Mesenchymal stem cell (in vitro differentiated cells and primary cell): Measurements from ENCODE around the gene CES1.

Source experiments
- DNase-seq: peaks from one replicate; pipeline ENCODE4 v3.0.0-alpha.2; 2013
- H2AFZ ChIP-seq: one replicate; pipeline ENCODE4 v1.6.1; 2013; ENCODE audit warnings: low read depth, mild to moderate bottlenecking, control low read depth, inconsistent platforms, low read length, moderate library complexity
- H2AK5ac ChIP-seq: 2 replicates; pipeline ENCODE4 v1.6.1; 2013; ENCODE audit warnings: low read length, moderate library complexity, mild to moderate bottlenecking, inconsistent platforms; ENCODE audit not compliant: severe bottlenecking
- H2BK120ac ChIP-seq: one replicate; pipeline ENCODE4 v1.6.1; 2013; ENCODE audit warnings: low read depth, mild to moderate bottlenecking, inconsistent platforms, low read length, moderate library complexity
- H2BK12ac ChIP-seq, 2 experiments: one replicate each; pipeline ENCODE4 v1.6.1; 2013; ENCODE audit warnings: inconsistent platforms in 2 of 2, low read length in 2 of 2, mild to moderate bottlenecking in 2 of 2, moderate library complexity in 2 of 2, control low read depth in 1 of 2
- H2BK15ac ChIP-seq: one replicate; pipeline ENCODE4 v1.6.1; 2013; ENCODE audit warnings: mild to moderate bottlenecking, low read depth, inconsistent platforms; ENCODE audit not compliant: poor library complexity, severe bottlenecking
- H2BK5ac ChIP-seq: 2 replicates; pipeline ENCODE4 v1.6.1; 2013; ENCODE audit warnings: low read depth, mild to moderate bottlenecking, low read length, control low read depth, inconsistent platforms; ENCODE audit not compliant: poor library complexity, severe bottlenecking
- H3K14ac ChIP-seq, 2 experiments: one replicate each; pipeline ENCODE4 v1.6.1; 2013; ENCODE audit warnings: inconsistent platforms in 2 of 2, low read length in 2 of 2, control low read depth in 1 of 2, mild to moderate bottlenecking in 1 of 2, moderate library complexity in 1 of 2
- H3K18ac ChIP-seq, 2 experiments: one replicate each; pipeline ENCODE4 v1.6.1; 2013; ENCODE audit warnings: inconsistent platforms in 2 of 2, low read length in 2 of 2, control low read depth in 1 of 2, low read depth in 1 of 2, mild to moderate bottlenecking in 1 of 2
- H3K23ac ChIP-seq, 2 experiments: one replicate each; pipeline ENCODE4 v1.6.1; 2013; ENCODE audit warnings: inconsistent platforms in 2 of 2, low read length in 2 of 2, mild to moderate bottlenecking in 2 of 2, moderate library complexity in 2 of 2, control low read depth in 1 of 2
- H3K27ac ChIP-seq: 2 replicates; pipeline ENCODE4 v1.5.1; 2013; ENCODE audit warnings: mild to moderate bottlenecking, moderate library complexity, low read length, control low read depth, inconsistent platforms; ENCODE audit not compliant: poor library complexity, severe bottlenecking
- H3K27me3 ChIP-seq, 2 experiments: 2 replicates each; pipeline versions ENCODE4 v1.6.1 to v1.7.0; 2013; ENCODE audit warnings: low read length in 2 of 2, mild to moderate bottlenecking in 2 of 2, moderate library complexity in 2 of 2, control low read depth in 1 of 2, inconsistent platforms in 1 of 2; ENCODE audit not compliant: control insufficient read depth in 1 of 2, insufficient read depth in 1 of 2
- H3K36me3 ChIP-seq, 2 experiments: 2 replicates each; pipeline versions ENCODE4 v1.6.1 to v1.7.0; 2013; ENCODE audit warnings: low read length in 2 of 2, control low read depth in 1 of 2, inconsistent platforms in 1 of 2, low read depth in 1 of 2, mild to moderate bottlenecking in 1 of 2; ENCODE audit not compliant: insufficient read depth in 2 of 2, control insufficient read depth in 1 of 2
- H3K4ac ChIP-seq, 2 experiments: one replicate each; pipeline ENCODE4 v1.6.1; 2013; ENCODE audit warnings: inconsistent platforms in 2 of 2, low read length in 2 of 2, mild to moderate bottlenecking in 2 of 2, moderate library complexity in 2 of 2, control low read depth in 1 of 2, low read depth in 1 of 2
- H3K4me1 ChIP-seq: 2 replicates; pipeline ENCODE4 v1.6.1; 2013; ENCODE audit warnings: low read depth, low read length, control low read depth; ENCODE audit not compliant: control insufficient read depth, insufficient read depth
- H3K4me2 ChIP-seq: 2 replicates; pipeline ENCODE4 v1.6.1; 2013; ENCODE audit warnings: low read length, mild to moderate bottlenecking, inconsistent platforms; ENCODE audit not compliant: poor library complexity, severe bottlenecking
- H3K4me3 ChIP-seq, 2 experiments: 2 replicates each; pipeline versions ENCODE4 v1.5.1 to v1.7.0; 2013; ENCODE audit warnings: low read length in 2 of 2, mild to moderate bottlenecking in 2 of 2, control low read depth in 1 of 2, low read depth in 1 of 2; ENCODE audit not compliant: insufficient read depth in 1 of 2
- H3K79me1 ChIP-seq: replicated peaks from 2 replicates; pipeline ENCODE4 v1.6.1; 2013; ENCODE audit warnings: mild to moderate bottlenecking, control low read depth, low read length, inconsistent platforms; ENCODE audit not compliant: poor library complexity, severe bottlenecking
- H3K9ac ChIP-seq: 2 replicates; pipeline ENCODE4 v1.7.0; 2013; ENCODE audit warnings: mild to moderate bottlenecking, low read length, moderate library complexity
- H3K9me3 ChIP-seq: 2 replicates; pipeline ENCODE4 v1.7.0; 2013; ENCODE audit warnings: mild to moderate bottlenecking, low read length; ENCODE audit not compliant: control insufficient read depth
- H4K8ac ChIP-seq: one replicate; pipeline ENCODE4 v1.6.1; 2013; ENCODE audit warnings: inconsistent platforms, mild to moderate bottlenecking, low read length, moderate library complexity
- H4K91ac ChIP-seq: one replicate; pipeline ENCODE4 v1.6.1; 2013; ENCODE audit warnings: mild to moderate bottlenecking, low read length, inconsistent platforms
- WGBS: methylation state at CpG from one replicate; pipeline ENCODE4 v1.1.7; 2013; ENCODE audit warnings: mixed read lengths; 5-methylcytosine and 5-hydroxymethylcytosine counted together

CES1 gene

GRCh38 chr16:55849536-55849935, 16.6 kb upstream of the CES1 start:
- H3K36me3 ChIP-seq, result no peaks in the 10 kb centered on the region
- no peak overlapping the region for H4K8ac ChIP-seq
- no peak overlapping the region for H3K27ac ChIP-seq
- no peak overlapping the region for H3K23ac ChIP-seq
- no peak overlapping the region for H3K9ac ChIP-seq
- H2BK12ac ChIP-seq, result no peak overlapping the region
- no peaks in the 10 kb centered on the region for H3K79me1 ChIP-seq
- H3K4me3 ChIP-seq, result no peak overlapping the region
- WGBS, result 78% methylated on average over 13 of the region's 13 CpGs
- H3K9me3 ChIP-seq, result no peaks in the 10 kb centered on the region
- H3K4ac ChIP-seq, result no peak overlapping the region
- no peak overlapping the region for H3K18ac ChIP-seq
- H3K4me1 ChIP-seq, result no peaks in the 10 kb centered on the region
- no peak overlapping the region for H4K91ac ChIP-seq
- H2BK5ac ChIP-seq, result no peak overlapping the region
- DNase-seq, result no peak
- H2AFZ ChIP-seq, result no peak overlapping the region
- H2BK15ac ChIP-seq, result no peak overlapping the region
- H3K4me2 ChIP-seq, result no peak overlapping the region
- H2BK120ac ChIP-seq, result no peak overlapping the region
- H3K27me3 ChIP-seq, result peaks cover 4 to 24% of the 10 kb centered on the region in 2 experiments
- no peak overlapping the region for H2AK5ac ChIP-seq
- H3K14ac ChIP-seq, result no peak overlapping the region

DNA sequence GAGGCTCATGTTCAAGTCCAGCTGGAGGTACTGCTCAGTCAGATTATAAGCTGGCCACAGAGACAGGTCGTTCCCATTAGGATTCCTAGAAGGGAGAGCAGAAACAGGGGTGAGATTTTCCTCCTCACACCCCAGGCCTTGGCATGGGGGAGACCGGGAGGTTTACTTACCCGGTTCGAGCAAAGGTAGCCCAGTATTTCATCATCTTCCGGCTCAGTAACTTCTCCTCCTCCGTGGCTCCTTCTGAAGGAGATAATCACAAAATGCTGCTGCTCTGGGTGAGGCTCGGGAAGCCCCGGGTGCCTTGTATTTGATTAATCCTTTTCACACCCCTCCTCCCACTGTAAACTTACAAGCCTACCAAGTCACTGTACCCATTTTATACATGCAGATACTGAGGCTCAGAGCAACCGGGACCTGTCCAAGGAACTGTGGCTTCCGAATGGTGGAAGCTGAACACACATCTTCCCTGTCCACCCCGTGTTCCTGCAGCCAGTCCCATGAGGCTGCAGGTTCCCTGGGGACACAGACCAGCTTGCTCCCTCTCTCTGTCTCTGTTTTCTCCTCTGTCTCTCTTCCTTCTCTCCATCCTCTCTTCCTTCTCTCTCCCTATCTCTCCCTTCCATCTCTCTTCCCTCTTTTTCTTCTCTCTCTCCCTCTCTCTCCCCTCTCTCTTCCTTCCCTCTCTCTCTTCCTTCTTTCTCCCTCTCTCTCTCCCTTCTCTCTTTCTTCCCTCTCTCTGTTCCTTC, 13.9 kb upstream of the CES1 start:
- no peak for DNase-seq
- Histone ChIP-seq H2BK15ac (no peak overlapping the region), H3K18ac (no peak overlapping the region), H2AK5ac (no peak overlapping the region), H3K27me3 (peaks cover 4 to 28% of the 10 kb centered on the region in 2 experiments), H3K36me3 (no peaks in the 10 kb centered on the region), H2AFZ (no peak overlapping the region), H3K23ac (no peak overlapping the region), H3K27ac (no peak overlapping the region), H2BK12ac (no peak overlapping the region), H2BK120ac (no peak overlapping the region), H3K9me3 (no peaks in the 10 kb centered on the region), H3K14ac (no peak overlapping the region), H3K4ac (no peak overlapping the region), H3K79me1 (no peaks in the 10 kb centered on the region), H3K4me3 (no peak overlapping the region), H4K8ac (no peak overlapping the region), H4K91ac (no peak overlapping the region), H3K4me2 (no peak overlapping the region), H2BK5ac (no peak overlapping the region), H3K4me1 (no peaks in the 10 kb centered on the region), H3K9ac (peak overlapping the region; percentile 5)
- WGBS, result 50% methylated on average over 11 of the region's 11 CpGs

DNA sequence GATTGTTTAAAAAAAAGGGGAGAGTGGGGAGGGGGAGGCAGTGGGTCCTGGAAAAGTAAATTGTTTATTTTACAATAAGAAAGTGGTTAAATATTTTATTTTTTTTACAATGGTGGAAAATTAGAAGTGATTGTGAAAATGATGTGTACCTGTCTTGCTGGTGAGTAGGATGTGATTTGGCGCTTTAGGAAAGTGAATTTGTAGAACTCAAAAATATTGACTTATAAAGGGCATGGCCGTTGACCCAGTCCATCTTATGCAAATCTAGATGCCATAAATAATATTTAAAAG, 10.2 kb upstream of the CES1 start:
- H3K18ac ChIP-seq, result no peak overlapping the region
- no peak overlapping the region for H2BK12ac ChIP-seq
- H2BK120ac ChIP-seq, result no peak overlapping the region
- no peak overlapping the region for H2AK5ac ChIP-seq
- H2BK15ac ChIP-seq, result no peak overlapping the region
- H3K4me2 ChIP-seq, result no peak overlapping the region
- no peak overlapping the region for H2BK5ac ChIP-seq
- no peaks in the 10 kb centered on the region for H3K36me3 ChIP-seq
- 100% methylated on average over 1 of the region's 2 CpGs for WGBS
- H3K79me1 ChIP-seq, result no peaks in the 10 kb centered on the region
- no peak overlapping the region for H3K9ac ChIP-seq
- H2AFZ ChIP-seq, result no peak overlapping the region
- no peak overlapping the region for H3K4me3 ChIP-seq
- H3K27me3 ChIP-seq, result peaks cover 4 to 20% of the 10 kb centered on the region in 2 experiments
- no peak overlapping the region for H4K8ac ChIP-seq
- H3K9me3 ChIP-seq, result no peaks in the 10 kb centered on the region
- no peak overlapping the region for H3K4ac ChIP-seq
- no peak overlapping the region for H3K27ac ChIP-seq
- no peak overlapping the region for H3K23ac ChIP-seq
- no peaks in the 10 kb centered on the region for H3K4me1 ChIP-seq
- H4K91ac ChIP-seq, result no peak overlapping the region
- no peak for DNase-seq
- no peak overlapping the region for H3K14ac ChIP-seq

DNA sequence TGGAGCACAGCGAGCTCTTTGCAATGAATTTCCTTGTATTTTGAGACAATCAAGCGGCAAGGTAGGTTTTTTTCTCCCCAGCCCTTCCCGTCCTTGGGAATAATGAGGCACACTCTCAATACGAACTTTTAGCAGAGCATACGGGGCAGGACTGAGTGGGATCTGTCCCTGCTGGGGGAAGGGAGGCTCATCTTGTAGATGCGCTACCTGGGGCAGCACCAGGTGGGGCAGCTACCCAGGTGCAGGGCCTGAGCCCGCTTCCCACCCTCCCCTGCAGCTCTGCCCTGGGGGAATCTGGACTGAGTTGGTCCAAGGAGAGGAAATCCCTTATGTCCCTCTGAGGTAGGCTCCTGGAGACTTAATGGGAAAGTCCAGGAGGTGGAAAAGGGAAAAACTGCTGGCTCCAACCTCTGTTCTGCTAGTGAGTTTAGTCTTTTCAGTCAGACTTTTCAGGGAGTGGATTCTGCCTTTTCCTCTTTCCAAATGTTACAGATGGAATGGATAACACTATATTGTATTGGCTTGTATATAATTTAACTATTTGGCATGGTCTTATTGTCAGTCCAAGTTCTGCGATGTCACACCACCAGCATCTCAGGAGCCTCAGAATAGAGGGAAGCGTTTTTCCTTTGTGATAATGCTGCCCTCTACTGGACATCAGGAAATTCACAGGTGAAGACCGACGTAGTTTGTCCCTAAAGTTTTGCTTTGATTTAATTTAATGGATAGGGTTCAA, 9.6 kb upstream of the CES1 start:
- H2BK120ac ChIP-seq, result no peak overlapping the region
- no peak overlapping the region for H3K14ac ChIP-seq
- H3K4me3 ChIP-seq, result no peak overlapping the region
- 46% methylated on average over 11 of the region's 11 CpGs for WGBS
- H4K8ac ChIP-seq, result no peak overlapping the region
- no peak overlapping the region for H3K4me2 ChIP-seq
- peak; percentile 45 for DNase-seq
- H3K4me1 ChIP-seq, result no peaks in the 10 kb centered on the region
- no peak overlapping the region for H3K23ac ChIP-seq
- no peaks in the 10 kb centered on the region for H3K9me3 ChIP-seq
- H4K91ac ChIP-seq, result no peak overlapping the region
- H3K18ac ChIP-seq, result no peak overlapping the region
- H2AK5ac ChIP-seq, result no peak overlapping the region
- no peak overlapping the region for H2AFZ ChIP-seq
- no peak overlapping the region for H2BK12ac ChIP-seq
- H3K4ac ChIP-seq, result no peak overlapping the region
- H3K79me1 ChIP-seq, result no peaks in the 10 kb centered on the region
- H3K27me3 ChIP-seq, result peaks cover 4 to 20% of the 10 kb centered on the region in 2 experiments
- no peak overlapping the region for H3K27ac ChIP-seq
- no peaks in the 10 kb centered on the region for H3K36me3 ChIP-seq
- no peak overlapping the region for H3K9ac ChIP-seq
- H2BK15ac ChIP-seq, result no peak overlapping the region
- no peak overlapping the region for H2BK5ac ChIP-seq
